Measurements from ENCODE around the gene SKIL.

GRCh38 chr3:170443457-170443856, 85.9 kb downstream of the SKIL start:
- no peak for TF ChIP-seq CTCF (IDR thresholded peaks at IDR 0.05)
- TF ChIP-seq POLR2A (IDR thresholded peaks at IDR 0.05), result no peak
- no peak for TF ChIP-seq POLR2AphosphoS5 (IDR thresholded peaks at IDR 0.05)
- TF ChIP-seq EP300 (IDR thresholded peaks at IDR 0.05), result no peak

Measured in sigmoid colon (tissue), 4 donors.